Activated CD4-positive, CD25-positive, alpha-beta regulatory T cell (primary cell): ENCODE results near the gene ERFE.

Experiments used
- DNase-seq, 4 experiments: peaks; one replicate each; lab custom pipeline; 2025; lab: John Stamatoyannopoulos, UW

Gene ERFE

DNA sequence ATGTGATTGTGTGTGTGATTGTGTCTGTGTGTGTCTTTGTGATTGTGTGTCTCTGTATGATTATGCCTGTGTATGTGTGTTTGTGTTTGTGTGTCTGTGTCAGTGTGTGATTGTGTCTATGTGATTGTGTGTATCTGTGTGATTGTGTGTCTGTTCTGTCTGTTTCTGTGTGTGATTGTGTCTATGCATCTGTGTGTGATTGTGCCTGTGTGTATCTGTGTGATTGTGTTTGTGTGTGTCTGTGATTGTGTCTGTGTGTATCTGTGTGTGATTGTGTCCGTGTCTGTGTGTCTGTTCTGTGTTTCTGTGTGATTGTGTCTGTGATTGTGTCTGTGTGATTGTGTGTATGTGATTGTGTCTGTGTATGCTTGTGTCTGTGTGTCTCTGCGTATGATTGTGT lies 32.4 kb upstream of the ERFE start:
- no peak for DNase-seq

GRCh38 chr2:238126775-238127164 lies 32.0 kb upstream of the ERFE start:
- DNase-seq = no peak

- no peak for DNase-seq
Measured at GRCh38 chr2:238127165-238128060, 31.4 kb upstream of the ERFE start.

GRCh38 chr2:238128061-238128440 lies 30.7 kb upstream of the ERFE start:
- no peak for DNase-seq

GRCh38 chr2:238128534-238129001 lies 30.2 kb upstream of the ERFE start:
- DNase-seq = no peak

DNA sequence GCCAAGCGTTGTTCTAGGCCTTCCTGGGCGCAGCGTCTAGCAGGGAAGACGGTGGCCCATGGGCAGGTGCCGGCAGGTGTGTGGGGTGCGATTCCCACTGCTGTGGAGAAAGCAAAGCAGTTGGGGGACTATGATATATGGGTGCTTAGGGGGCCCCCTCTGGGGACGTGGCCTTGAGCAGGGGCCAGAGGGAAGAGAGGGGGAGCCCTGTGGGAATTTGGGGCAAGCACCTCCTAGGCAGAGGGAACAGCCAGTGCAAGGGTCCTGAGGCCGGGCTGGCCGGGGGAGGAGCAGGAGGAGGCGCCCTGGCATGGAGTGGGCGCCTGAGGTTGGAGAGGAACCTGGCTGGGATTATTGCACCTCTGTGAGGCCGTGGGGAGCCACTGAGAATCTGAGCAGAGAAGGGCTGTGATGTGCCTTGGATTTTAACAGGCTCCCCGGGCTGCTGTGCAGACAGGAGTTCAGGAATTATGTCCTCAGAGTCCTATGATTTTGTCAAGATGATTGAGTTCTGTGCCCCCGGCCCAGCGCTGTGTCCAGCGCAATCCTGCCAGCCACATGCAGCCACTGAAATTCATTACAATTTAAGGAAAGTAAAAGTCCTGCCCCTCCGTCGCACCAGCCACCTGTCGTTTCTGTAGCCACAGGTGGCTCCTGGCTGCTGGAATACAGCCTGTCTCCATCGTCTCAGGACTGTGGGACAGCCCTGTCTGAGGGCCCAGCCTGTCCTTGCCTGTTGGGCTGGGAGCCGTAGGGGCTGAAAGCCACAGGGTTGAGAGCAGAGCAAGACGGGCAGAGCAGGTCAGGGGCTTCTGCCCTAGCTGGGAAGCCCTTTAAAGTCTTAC lies 29.4 kb upstream of the ERFE start:
- DNase-seq = no peak

DNA sequence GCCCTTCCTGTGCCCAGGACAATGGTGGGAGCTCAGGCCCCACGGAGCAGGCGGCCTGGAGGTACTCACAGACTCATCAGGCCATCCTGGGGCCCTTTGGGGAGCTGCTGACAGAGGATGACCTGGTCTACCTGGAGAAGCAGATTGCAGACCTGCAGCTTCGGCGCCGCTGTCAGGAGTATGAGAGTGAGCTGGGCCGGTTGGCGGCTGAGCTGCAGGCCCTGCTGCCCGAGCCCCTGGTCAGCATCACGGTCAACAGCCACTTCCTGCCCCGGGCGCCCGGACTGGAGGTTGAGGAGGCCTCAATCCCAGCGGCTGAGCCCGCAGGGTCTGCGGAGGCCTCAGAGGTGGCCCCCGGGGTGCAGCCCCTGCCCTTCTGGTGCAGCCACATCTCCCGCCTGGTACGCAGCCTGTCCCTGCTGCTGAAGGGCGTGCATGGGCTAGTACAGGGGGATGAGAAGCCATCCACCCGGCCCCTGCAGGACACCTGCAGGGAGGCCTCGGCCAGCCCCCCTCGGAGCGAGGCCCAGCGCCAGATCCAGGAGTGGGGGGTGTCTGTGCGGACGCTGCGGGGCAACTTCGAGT lies 28.6 kb upstream of the ERFE start:
- no peak for DNase-seq

- no peak for DNase-seq
Measured at GRCh38 chr2:238130696-238131628, 27.8 kb upstream of the ERFE start.

DNA sequence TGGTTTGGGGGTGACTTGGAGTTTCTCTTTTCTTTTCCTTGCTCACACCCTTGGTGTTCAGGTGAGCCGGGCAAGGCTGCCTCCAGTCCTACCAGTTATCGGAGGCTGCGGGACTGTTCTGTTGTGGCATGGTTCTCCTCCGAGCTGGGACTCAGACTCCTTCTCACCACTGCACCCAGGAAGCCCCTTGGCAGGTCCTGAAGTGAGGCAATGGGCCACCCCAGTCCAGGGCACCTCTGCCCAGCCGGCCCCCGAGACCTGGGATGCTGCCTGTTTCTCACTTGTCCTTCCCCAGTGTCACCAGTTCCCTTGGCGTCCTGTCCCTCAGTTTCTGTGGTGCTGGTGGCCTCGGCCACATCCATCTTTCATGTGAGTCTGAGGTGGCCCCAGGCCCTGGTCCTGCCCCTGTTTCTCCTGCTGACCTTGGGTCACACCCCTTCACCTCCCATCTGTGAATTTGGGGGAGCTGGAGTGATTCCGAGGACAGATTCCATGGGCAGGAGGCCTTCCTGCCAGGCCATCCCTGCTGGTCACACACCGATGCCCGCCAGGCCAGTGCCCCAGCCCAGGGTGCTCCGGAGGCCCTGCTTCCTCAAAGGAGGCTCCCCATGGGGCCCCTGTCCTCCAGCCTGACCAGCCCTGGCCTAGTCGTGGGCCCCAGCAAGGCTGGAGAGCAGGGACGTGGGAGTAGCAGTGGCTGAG lies 26.9 kb upstream of the ERFE start:
- DNase-seq = no peak

GRCh38 chr2:238132463-238133450 lies 26.0 kb upstream of the ERFE start:
- DNase-seq = no peak

GRCh38 chr2:238133499-238134392 lies 25.0 kb upstream of the ERFE start:
- no peak for DNase-seq

GRCh38 chr2:238134393-238134785 lies 24.4 kb upstream of the ERFE start:
- no peak for DNase-seq

DNA sequence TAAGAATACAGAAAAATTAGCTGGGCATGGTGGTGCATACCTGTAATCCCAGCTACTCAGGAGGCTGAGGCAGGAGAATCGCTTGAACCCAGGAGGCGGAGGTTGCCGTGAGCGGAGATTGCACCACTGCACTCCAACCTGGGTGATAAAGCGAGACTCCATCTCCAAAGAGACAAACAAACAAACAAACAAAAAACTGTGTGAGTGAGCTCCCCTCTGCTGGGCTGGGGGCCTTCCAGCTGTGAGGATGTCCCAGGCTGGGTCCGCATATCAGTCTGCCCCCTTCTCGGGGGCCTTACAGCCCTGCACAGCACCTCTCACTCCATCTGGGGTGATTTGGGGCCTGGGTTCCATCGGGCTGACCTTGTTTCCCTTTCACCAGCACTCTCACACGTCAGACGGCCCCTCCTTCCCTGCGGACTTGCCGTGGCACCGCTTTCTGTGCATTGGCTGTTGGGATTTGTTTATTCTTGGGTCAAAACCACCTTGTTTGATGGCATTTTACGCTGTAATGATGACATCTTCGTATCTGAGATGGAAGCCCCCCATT lies 23.1 kb upstream of the ERFE start:
- DNase-seq = no peak

GRCh38 chr2:238136820-238137537 lies 21.8 kb upstream of the ERFE start:
- no peak for DNase-seq

GRCh38 chr2:238137885-238138284 lies 20.9 kb upstream of the ERFE start:
- no peak for DNase-seq

GRCh38 chr2:238138331-238139195 lies 20.2 kb upstream of the ERFE start, which contains the start of gene KLHL30:
KLHL30 (plus strand) TSS chr2:238138668; CDS start chr2:238140755, 2,087 bp downstream.
- no peak for DNase-seq
